ENCODE results near the gene ATP5F1C.

- no peak for TF ChIP-seq CTCF (IDR thresholded peaks at IDR 0.05)
- TF ChIP-seq POLR2A (IDR thresholded peaks at IDR 0.05): no peak
Observed at GRCh38 chr10:7817576-7817975, 29.6 kb downstream of the ATP5F1C start.
